HCT116 (cell line): ENCODE results near the gene NR1H3. TPM values are rescaled to one million over a fixed set of nuclear protein-coding genes. Genes with fewer than 3 reads are reported as not detected.

Experiments
- ATAC-seq: fragments of 200-7000 bp; cut with Tn5 transposase; 2 replicates; pipeline ENCODE4 v1.9.1; 2020; ENCODE audit warnings: mild to moderate bottlenecking, moderate library complexity
- BruUV-seq: library from RNA; stranded (reverse); fragments of 400-500 nt; replicated peaks from 2 replicates; lab custom pipeline; 2021; lab: Mats Ljungman, UMichigan
- CTCF ChIA-PET: fragments of 300-600 bp; sonication (Branson Sonifier 250); formaldehyde crosslinking; loops from one replicate; lab custom pipeline; 2021; ENCODE audit warnings: antibody characterized with exemption; lab: Charles Lee
- POLR2A ChIA-PET: fragments of 300-600, 350-600 bp; sonication (Branson Sonifier 250); formaldehyde crosslinking; loops from one replicate; lab custom pipeline; 2021; ENCODE audit warnings: antibody characterized with exemption; lab: Charles Lee
- RAD21 ChIA-PET, 2 experiments: fragments of 300-600 bp; sonication (Branson Sonifier 250); formaldehyde crosslinking; loops; one replicate each; lab custom pipeline; 2023; ENCODE audit warnings: low total read pairs in 2 of 2; ENCODE audit not compliant: uncharacterized antibody in 2 of 2, unreplicated experiment in 2 of 2, low non-redundant PET in 1 of 2; lab: Charles Lee
- DNase-seq: peaks from one replicate; pipeline ENCODE4 v3.0.0-alpha.2; 2010; ENCODE audit warnings: low read depth, low spot score
- H2AFZ ChIP-seq: fragments of 200-600 bp; shearing (Covaris generic), sonication (generic); 2 replicates; pipeline ENCODE4 v1.6.1; 2017; ENCODE audit warnings: low read depth, mixed run types, mixed read lengths, antibody characterized with exemption, low read length; ENCODE audit not compliant: poor library complexity, severe bottlenecking
- H3K27ac ChIP-seq: 2 replicates; pipeline ENCODE4 v1.5.1; 2012; ENCODE audit warnings: low read depth, low read length
- H3K27me3 ChIP-seq: fragments of 200-600 bp; sonication (generic); 2 replicates; pipeline ENCODE4 v1.6.1; 2016; ENCODE audit warnings: mixed run types, low read length, mixed read lengths; ENCODE audit not compliant: insufficient read depth
- H3K36me3 ChIP-seq, 2 experiments: fragments of 200-500 bp in 1 of 2; fragments of 200-600 bp in 1 of 2; sonication (Bioruptor generic) in 1 of 2; sonication (generic) in 1 of 2; 2 replicates each; pipeline versions ENCODE4 v1.5.1 to v1.6.1; 2014 to 2016; ENCODE audit warnings: low read length in 2 of 2, inconsistent platforms in 1 of 2, mixed read lengths in 1 of 2, mixed run types in 1 of 2; ENCODE audit not compliant: insufficient read depth in 2 of 2, control insufficient read depth in 1 of 2
- H3K4me1 ChIP-seq, 2 experiments: fragments of 200-600 bp in 1 of 2; sonication (generic) in 1 of 2; 2 replicates each; pipeline versions ENCODE4 v1.5.1 to v1.6.1; 2012 to 2017; ENCODE audit warnings: low read length in 2 of 2, inconsistent platforms in 1 of 2, mild to moderate bottlenecking in 1 of 2, mixed read lengths in 1 of 2, mixed run types in 1 of 2, moderate library complexity in 1 of 2; ENCODE audit not compliant: insufficient read depth in 2 of 2, control insufficient read depth in 1 of 2
- H3K4me2 ChIP-seq: fragments of 200-600 bp; sonication (generic); 2 replicates; pipeline ENCODE4 v1.6.1; 2017; ENCODE audit warnings: mixed run types, low read length, mixed read lengths
- H3K4me3 ChIP-seq, 2 experiments: fragments of 200-600 bp in 1 of 2; sonication (generic) in 1 of 2; replicated peaks in 1 of 2; 2 replicates each; pipeline ENCODE4 v1.5.1; 2011 to 2016; ENCODE audit warnings: low read length in 2 of 2, control low read depth in 1 of 2, low read depth in 1 of 2, mild to moderate bottlenecking in 1 of 2, mixed read lengths in 1 of 2, mixed run types in 1 of 2
- H3K79me2 ChIP-seq: fragments of 200-600 bp; sonication (generic); 2 replicates; pipeline ENCODE4 v1.6.1; 2017; ENCODE audit warnings: mild to moderate bottlenecking, mixed run types, low read length, moderate library complexity, mixed read lengths; ENCODE audit not compliant: insufficient read depth
- H3K9ac ChIP-seq: fragments of 200-600 bp; sonication (generic); 2 replicates; pipeline ENCODE4 v1.6.1; 2016; ENCODE audit warnings: low read length, mixed read lengths
- H3K9me2 ChIP-seq: fragments of 200-600 bp; sonication (generic), shearing (Covaris generic); 2 replicates; pipeline ENCODE4 v1.6.1; 2017; ENCODE audit warnings: mixed run types, mild to moderate bottlenecking, moderate library complexity; ENCODE audit not compliant: insufficient read depth
- H3K9me3 ChIP-seq, 2 experiments: fragments of 200-500 bp in 1 of 2; fragments of 200-600 bp in 1 of 2; sonication (Bioruptor generic) in 1 of 2; sonication (generic) in 1 of 2; 2 replicates each; pipeline ENCODE4 v1.6.1; 2014 to 2017; ENCODE audit warnings: low read length in 2 of 2, mixed read lengths in 2 of 2, inconsistent platforms in 1 of 2, low read depth in 1 of 2, mild to moderate bottlenecking in 1 of 2, mixed run types in 1 of 2, moderate library complexity in 1 of 2; ENCODE audit not compliant: control insufficient read depth in 1 of 2, insufficient read depth in 1 of 2
- H4K20me1 ChIP-seq: fragments of 200-600 bp; sonication (generic), shearing (Covaris generic); 2 replicates; pipeline ENCODE4 v1.6.1; 2017; ENCODE audit warnings: mixed run types, mild to moderate bottlenecking, moderate library complexity; ENCODE audit not compliant: insufficient read depth
- CBX3 ChIP-seq: IDR thresholded peaks from 2 replicates; pipeline ENCODE4 v1.6.1; 2012; ENCODE audit warnings: low read depth
- CEBPB ChIP-seq: IDR thresholded peaks from 2 replicates; pipeline ENCODE4 v1.6.1; 2012; ENCODE audit warnings: low read depth
- EZH2 ChIP-seq: fragments of 200-600 bp; sonication (generic); IDR thresholded peaks from 2 replicates; pipeline ENCODE4 v1.6.1; 2017; ENCODE audit warnings: antibody characterized with exemption, mixed run types
- EZH2phosphoT487 ChIP-seq: fragments of 200-600 bp; IDR thresholded peaks from 2 replicates; pipeline ENCODE4 v1.6.1; 2018; ENCODE audit warnings: antibody characterized with exemption, borderline replicate concordance
- FOSL1 ChIP-seq: IDR thresholded peaks from 2 replicates; pipeline ENCODE4 v1.6.1; 2012; ENCODE audit warnings: low read depth
- JUND ChIP-seq: IDR thresholded peaks from 2 replicates; pipeline ENCODE4 v1.6.1; 2012
- POLR2A ChIP-seq: IDR thresholded peaks from 2 replicates; pipeline ENCODE4 v1.7.0; 2011; ENCODE audit warnings: borderline replicate concordance; ENCODE audit not compliant: insufficient read depth, insufficient read length; ENCODE audit errors: extremely low read depth
- POLR2AphosphoS5 ChIP-seq: IDR thresholded peaks from 2 replicates; pipeline ENCODE4 v1.6.1; 2011; ENCODE audit warnings: mild to moderate bottlenecking, low read depth, low read length, moderate library complexity
- RAD21 ChIP-seq: IDR thresholded peaks from 2 replicates; pipeline ENCODE4 v1.6.1; 2012; ENCODE audit warnings: low read depth, mild to moderate bottlenecking
- SIN3A ChIP-seq: IDR thresholded peaks from 2 replicates; pipeline ENCODE4 v1.6.1; 2012; ENCODE audit warnings: low read depth
- SP1 ChIP-seq: IDR thresholded peaks from 2 replicates; pipeline ENCODE4 v1.6.1; 2012; ENCODE audit warnings: low read depth
- SRF ChIP-seq: IDR thresholded peaks from 2 replicates; pipeline ENCODE4 v1.6.1; 2012; ENCODE audit warnings: low read depth
- TCF7L2 ChIP-seq: IDR thresholded peaks from 2 replicates; pipeline ENCODE4 v1.7.0; 2011; ENCODE audit warnings: borderline replicate concordance, inconsistent platforms; ENCODE audit not compliant: insufficient read depth, insufficient read length; ENCODE audit errors: extremely low read depth
- YY1 ChIP-seq: IDR thresholded peaks from 2 replicates; pipeline ENCODE4 v1.6.1; 2011; ENCODE audit warnings: low read length, low read depth, moderate library complexity, mild to moderate bottlenecking; ENCODE audit not compliant: insufficient replicate concordance; ENCODE audit errors: extremely low read depth
- intact Hi-C: fragments of 100-400 bp; cut with micrococcal nuclease; formaldehyde crosslinking; loops from 2 replicates; pipeline ENCODE4 v1.10.0; 2022
- total RNA-seq: library from RNA; stranded (reverse); gene quantifications from one replicate; pipeline ENCODE4 v1.2.1, GENCODE V29; 2021; ENCODE audit not compliant: unreplicated experiment
- TF ChIP-seq, protein P1 (sequence below): IDR thresholded peaks from 2 replicates; pipeline ENCODE4 v1.6.1; 2012; ENCODE audit warnings: low read depth
- TF ChIP-seq, protein P2 (sequence below): IDR thresholded peaks from 2 replicates; pipeline ENCODE4 v1.6.1; 2012
- TF ChIP-seq, protein P3 (sequence below), 3 experiments: fragments of 200-600 bp in 1 of 3; sonication (generic) in 1 of 3; IDR thresholded peaks in 2 of 3; conservative IDR thresholded peaks in 1 of 3; 2 replicates each; pipeline ENCODE4 v1.5.1; 2012 to 2017; ENCODE audit warnings: low read depth in 2 of 3, low read length in 2 of 3, antibody characterized with exemption in 1 of 3, borderline replicate concordance in 1 of 3, control low read depth in 1 of 3, mild to moderate bottlenecking in 1 of 3, mixed read lengths in 1 of 3, mixed run types in 1 of 3, moderate library complexity in 1 of 3; ENCODE audit not compliant: insufficient read depth in 1 of 3
- TF ChIP-seq, protein P4 (sequence below): IDR thresholded peaks from 2 replicates; pipeline ENCODE4 v1.6.1; 2012
- TF ChIP-seq, protein P5 (sequence below): IDR thresholded peaks from 2 replicates; pipeline ENCODE4 v1.6.1; 2011; ENCODE audit warnings: mild to moderate bottlenecking, low read length, moderate library complexity; ENCODE audit not compliant: insufficient replicate concordance; ENCODE audit errors: extremely low read depth

Gene NR1H3
- total RNA-seq, 1 experiment from 2014 or later, result 23.5 TPM

DNA sequence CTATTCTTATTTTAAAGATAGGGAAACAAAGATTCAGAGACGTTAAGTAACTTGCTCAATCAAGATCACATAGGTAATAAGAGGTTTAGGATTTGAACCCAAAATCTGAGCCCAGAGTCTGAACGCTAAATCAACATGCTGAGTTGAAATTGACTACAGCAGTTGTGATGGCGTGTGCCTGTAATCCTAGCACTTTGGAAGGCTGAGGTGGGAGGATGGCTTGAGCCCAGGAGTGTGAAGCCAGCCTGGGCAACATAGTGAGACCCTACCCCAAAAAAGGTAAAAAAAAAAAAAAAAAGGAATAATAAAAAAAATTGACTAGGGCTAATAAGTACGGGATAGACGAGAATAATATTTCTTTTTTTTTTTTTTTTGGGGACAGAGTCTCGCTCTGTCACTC, 1.4 kb upstream of the NR1H3 start:
- Histone ChIP-seq H4K20me1 (no peaks in the 10 kb centered on the region), H3K9me3 (no peaks in the 10 kb centered on the region), H3K79me2 (no peaks in the 10 kb centered on the region), H3K4me3 (no peak overlapping the region), H3K27ac (no peak overlapping the region), H2AFZ (no peak overlapping the region), H3K9ac (no peak overlapping the region), H3K36me3 (no peaks in the 10 kb centered on the region), H3K9me2 (no peaks in the 10 kb centered on the region), H3K4me2 (no peak overlapping the region), H3K27me3 (no peaks in the 10 kb centered on the region), H3K4me1 (peaks cover 7 to 10% of the 10 kb centered on the region in 2 experiments)
- CTCF ChIA-PET, result no interaction called here
- no peak for DNase-seq
- intact Hi-C loops, result loop anchor here (10.0 kb wide), 1 partner anchor 98 kb away; the partner anchor contains the start of gene MYBPC3
- BruUV-seq, result no TSS peak
- TF ChIP-seq SRF, result no peak
- TF ChIP-seq POLR2AphosphoS5, result no peak
- TF ChIP-seq, protein P1, sequence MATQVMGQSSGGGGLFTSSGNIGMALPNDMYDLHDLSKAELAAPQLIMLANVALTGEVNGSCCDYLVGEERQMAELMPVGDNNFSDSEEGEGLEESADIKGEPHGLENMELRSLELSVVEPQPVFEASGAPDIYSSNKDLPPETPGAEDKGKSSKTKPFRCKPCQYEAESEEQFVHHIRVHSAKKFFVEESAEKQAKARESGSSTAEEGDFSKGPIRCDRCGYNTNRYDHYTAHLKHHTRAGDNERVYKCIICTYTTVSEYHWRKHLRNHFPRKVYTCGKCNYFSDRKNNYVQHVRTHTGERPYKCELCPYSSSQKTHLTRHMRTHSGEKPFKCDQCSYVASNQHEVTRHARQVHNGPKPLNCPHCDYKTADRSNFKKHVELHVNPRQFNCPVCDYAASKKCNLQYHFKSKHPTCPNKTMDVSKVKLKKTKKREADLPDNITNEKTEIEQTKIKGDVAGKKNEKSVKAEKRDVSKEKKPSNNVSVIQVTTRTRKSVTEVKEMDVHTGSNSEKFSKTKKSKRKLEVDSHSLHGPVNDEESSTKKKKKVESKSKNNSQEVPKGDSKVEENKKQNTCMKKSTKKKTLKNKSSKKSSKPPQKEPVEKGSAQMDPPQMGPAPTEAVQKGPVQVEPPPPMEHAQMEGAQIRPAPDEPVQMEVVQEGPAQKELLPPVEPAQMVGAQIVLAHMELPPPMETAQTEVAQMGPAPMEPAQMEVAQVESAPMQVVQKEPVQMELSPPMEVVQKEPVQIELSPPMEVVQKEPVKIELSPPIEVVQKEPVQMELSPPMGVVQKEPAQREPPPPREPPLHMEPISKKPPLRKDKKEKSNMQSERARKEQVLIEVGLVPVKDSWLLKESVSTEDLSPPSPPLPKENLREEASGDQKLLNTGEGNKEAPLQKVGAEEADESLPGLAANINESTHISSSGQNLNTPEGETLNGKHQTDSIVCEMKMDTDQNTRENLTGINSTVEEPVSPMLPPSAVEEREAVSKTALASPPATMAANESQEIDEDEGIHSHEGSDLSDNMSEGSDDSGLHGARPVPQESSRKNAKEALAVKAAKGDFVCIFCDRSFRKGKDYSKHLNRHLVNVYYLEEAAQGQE, result no peak
- TF ChIP-seq, protein P2, sequence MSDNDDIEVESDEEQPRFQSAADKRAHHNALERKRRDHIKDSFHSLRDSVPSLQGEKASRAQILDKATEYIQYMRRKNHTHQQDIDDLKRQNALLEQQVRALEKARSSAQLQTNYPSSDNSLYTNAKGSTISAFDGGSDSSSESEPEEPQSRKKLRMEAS, result no peak
- TF ChIP-seq, protein P3, sequence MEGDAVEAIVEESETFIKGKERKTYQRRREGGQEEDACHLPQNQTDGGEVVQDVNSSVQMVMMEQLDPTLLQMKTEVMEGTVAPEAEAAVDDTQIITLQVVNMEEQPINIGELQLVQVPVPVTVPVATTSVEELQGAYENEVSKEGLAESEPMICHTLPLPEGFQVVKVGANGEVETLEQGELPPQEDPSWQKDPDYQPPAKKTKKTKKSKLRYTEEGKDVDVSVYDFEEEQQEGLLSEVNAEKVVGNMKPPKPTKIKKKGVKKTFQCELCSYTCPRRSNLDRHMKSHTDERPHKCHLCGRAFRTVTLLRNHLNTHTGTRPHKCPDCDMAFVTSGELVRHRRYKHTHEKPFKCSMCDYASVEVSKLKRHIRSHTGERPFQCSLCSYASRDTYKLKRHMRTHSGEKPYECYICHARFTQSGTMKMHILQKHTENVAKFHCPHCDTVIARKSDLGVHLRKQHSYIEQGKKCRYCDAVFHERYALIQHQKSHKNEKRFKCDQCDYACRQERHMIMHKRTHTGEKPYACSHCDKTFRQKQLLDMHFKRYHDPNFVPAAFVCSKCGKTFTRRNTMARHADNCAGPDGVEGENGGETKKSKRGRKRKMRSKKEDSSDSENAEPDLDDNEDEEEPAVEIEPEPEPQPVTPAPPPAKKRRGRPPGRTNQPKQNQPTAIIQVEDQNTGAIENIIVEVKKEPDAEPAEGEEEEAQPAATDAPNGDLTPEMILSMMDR (IDR thresholded peaks at IDR 0.05 in 2 of 3, conservative IDR thresholded peaks at IDR 0.05 in 1 of 3; ENCODE audit: borderline replicate concordance in 1 of 3, insufficient read depth in 1 of 3, low read depth in 2 of 3, low read length in 2 of 3), result no peak
- no peak for TF ChIP-seq CBX3
- TF ChIP-seq CEBPB, result no peak
- TF ChIP-seq JUND, result no peak
- no peak for TF ChIP-seq TCF7L2
- no peak for TF ChIP-seq EZH2
- no peak for TF ChIP-seq YY1
- TF ChIP-seq, protein P4, sequence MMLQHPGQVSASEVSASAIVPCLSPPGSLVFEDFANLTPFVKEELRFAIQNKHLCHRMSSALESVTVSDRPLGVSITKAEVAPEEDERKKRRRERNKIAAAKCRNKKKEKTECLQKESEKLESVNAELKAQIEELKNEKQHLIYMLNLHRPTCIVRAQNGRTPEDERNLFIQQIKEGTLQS, result no peak
- TF ChIP-seq, protein P5, sequence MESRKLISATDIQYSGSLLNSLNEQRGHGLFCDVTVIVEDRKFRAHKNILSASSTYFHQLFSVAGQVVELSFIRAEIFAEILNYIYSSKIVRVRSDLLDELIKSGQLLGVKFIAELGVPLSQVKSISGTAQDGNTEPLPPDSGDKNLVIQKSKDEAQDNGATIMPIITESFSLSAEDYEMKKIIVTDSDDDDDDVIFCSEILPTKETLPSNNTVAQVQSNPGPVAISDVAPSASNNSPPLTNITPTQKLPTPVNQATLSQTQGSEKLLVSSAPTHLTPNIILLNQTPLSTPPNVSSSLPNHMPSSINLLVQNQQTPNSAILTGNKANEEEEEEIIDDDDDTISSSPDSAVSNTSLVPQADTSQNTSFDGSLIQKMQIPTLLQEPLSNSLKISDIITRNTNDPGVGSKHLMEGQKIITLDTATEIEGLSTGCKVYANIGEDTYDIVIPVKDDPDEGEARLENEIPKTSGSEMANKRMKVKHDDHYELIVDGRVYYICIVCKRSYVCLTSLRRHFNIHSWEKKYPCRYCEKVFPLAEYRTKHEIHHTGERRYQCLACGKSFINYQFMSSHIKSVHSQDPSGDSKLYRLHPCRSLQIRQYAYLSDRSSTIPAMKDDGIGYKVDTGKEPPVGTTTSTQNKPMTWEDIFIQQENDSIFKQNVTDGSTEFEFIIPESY, result no peak
- TF ChIP-seq EZH2phosphoT487, result no peak
- no peak for TF ChIP-seq SP1
- TF ChIP-seq FOSL1, result no peak
- TF ChIP-seq POLR2A, result no peak
- TF ChIP-seq RAD21, result no peak
- no peak for TF ChIP-seq SIN3A
- RAD21 ChIA-PET, result no interaction called here
- POLR2A ChIA-PET, result no interaction called here
- no peak for ATAC-seq
